OCI-LY1 (cell line): ENCODE data around the gene CALY.

Experiments
- CTCF ChIP-seq: fragments of 200-600 bp; sonication (generic), shearing (Covaris generic); IDR thresholded peaks from 2 replicates; pipeline ENCODE4 v1.5.1; 2017; ENCODE audit warnings: mild to moderate bottlenecking, antibody characterized with exemption, low read length, moderate library complexity, mixed read lengths
- EZH2 ChIP-seq: fragments of 200-600 bp; sonication (generic), shearing (Covaris generic); IDR thresholded peaks from 2 replicates; pipeline ENCODE4 v1.8.0; 2017; ENCODE audit warnings: borderline replicate concordance, mixed run types, mild to moderate bottlenecking, antibody characterized with exemption, low read length, moderate library complexity, mixed read lengths

- no peak for TF ChIP-seq EZH2
- TF ChIP-seq CTCF, result peak; percentile 86
These were observed 18.1 kb downstream of the CALY start for GRCh38 chr10:133318494-133319127.
